GM19324 (cell line): ENCODE data around the gene DNAH14.
"Not testable (repeated sequence)": the region's sequence is repeated elsewhere in the genome, so short reads cannot be mapped to it uniquely, and the experiment has no call there.

Experiments used
- ATAC-seq: cut with Tn5 transposase; IDR thresholded peaks from one replicate; pipeline ENCODE4 v1.9.1; 2021; ENCODE audit warnings: mild to moderate bottlenecking, moderate library complexity; ENCODE audit not compliant: unreplicated experiment, low FRiP score

DNAH14 gene

DNA sequence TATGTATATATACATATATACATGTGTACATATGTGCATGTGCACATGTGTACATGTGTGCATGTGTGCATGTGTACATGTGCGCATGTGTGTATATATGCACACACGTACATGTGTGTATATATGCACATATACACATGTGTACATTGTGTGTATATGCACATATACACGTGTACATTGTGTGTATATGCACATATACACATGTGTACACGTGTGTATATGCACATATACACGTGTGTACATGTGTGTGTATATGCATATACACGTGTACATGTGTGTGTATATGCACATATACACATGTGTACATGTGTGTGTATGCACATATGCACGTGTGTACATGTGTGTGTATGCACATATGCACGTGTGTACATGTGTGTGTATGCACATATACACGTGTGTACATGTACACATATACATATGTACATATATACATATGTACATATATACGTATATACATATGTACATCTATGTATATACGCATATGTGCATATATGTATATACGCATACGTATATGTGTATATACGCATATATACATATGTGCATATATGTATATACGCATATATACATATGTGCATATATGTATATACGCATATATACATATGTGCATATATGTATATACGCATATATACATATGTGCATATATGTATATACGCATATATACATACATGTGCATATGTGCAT lies 405.8 kb downstream of the DNAH14 start:
- not testable (repeated sequence) for ATAC-seq

DNA sequence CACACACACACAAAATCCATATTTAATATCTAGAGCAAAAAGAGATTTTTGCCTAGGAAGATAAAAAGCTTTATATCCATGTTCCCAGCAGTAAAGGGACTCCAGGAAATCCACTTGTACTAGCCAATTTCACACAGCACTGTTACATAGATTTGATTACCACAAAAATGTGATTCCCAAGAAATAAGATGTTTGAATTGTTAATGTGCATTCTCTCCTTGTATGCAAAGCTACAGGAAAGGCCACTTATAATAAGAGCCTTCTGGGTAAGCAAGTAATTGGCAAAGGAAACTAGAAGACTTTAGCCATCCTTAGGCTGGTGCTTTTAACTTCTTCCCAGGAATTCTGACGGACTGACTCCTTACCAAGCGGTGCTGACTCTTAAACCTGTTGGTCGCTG lies 409.1 kb downstream of the DNAH14 start:
- no peak for ATAC-seq

DNA sequence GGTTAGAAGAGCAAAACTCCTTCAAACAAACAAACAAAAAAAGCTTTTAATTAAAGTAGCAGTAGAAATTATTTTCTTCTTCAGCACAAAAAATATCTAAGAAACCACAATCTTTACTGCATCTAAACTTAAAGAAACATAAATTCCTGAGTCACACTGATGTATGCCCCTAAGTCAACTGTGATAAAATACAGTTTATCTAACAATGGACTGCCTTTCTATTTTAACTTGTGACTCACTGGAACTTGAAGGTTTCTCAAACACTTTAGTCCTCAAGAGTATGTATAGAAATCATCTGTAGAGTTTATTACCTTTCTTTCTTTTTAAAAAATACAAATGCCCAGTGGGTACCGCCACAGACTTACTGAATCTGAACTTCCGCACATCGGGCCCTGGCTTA lies 412.2 kb downstream of the DNAH14 start:
- ATAC-seq = no peak

DNA sequence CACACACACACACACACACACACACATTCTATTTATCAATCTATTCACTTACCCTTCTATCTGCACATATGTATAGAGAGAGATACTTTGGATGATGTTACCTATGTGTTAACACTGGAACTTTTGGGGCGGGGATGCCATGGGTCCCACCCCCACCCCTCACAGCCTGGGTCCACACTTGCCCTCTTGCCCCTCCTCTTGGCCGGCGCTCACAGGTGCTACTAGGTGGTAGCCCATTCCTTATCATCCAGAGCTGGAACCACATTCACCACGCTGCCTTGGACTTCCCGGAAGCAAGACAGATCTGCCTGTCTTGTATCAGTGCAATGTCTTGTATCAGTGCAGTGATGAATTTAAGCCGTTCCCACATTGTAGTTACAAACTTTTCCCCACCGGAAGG lies 413.2 kb downstream of the DNAH14 start:
- no peak for ATAC-seq

DNA sequence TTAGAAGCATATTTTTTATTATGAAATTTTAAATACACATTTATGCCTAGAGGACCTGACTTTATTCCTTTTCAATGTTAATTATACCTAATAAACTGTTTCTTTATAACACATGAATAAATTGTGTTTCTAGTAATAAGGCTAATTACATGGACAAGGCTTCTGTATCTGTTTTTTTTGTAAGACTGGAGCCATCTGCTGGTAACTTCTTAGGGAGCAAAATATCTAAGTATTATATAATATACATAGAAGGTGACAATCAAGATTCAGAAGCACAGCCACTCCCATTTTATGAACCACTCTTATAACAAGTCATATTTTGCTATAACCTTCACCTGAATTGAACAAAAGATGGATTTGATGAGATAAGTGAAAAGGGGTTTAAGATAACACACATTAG lies 414.1 kb downstream of the DNAH14 start:
- ATAC-seq = no peak

DNA sequence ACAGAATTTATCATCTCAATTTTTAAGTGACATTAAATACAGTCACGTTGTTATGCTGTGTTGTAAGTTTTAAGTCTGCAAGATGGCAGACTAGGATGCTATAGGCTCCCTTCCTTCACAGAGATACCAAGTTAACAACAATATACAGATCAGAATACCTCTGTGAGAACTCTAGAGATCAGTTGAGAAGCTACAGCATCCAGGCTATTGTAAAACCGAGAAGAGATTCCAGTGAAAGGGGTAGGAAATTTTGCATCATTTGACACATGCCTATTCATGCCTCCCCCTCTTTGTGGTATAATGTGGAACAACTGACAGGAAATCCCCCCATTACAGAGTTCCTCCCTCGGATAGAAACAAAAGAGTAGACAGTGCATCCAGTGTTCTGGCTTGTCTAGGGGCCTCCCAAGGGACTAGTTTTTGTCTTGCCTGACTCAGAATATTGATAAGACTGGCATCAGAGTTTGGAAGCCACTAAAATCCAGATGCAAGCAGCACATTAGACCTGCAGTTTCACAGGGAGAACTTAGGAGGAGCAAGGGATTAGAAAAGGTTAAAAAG lies 417.7 kb downstream of the DNAH14 start:
- no peak for ATAC-seq

DNA sequence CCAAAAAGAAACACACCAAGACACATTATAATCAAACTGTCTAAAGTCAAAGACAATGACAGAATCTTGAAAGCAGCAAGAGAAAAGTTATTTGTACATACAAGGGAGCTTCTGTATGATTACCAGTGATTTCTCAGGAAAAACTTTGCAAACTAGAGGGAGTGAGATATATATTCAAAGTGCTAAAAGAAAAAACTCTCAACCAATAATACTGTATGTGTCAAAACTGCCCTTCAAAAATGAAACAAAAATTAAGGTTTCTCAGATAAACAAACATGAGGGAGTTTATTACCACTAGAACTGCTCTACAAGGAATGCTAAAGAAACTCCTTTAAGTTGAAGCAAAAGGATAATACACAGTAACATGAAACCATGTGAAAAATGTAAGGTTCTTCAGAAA lies 418.9 kb downstream of the DNAH14 start:
- no peak for ATAC-seq

DNA sequence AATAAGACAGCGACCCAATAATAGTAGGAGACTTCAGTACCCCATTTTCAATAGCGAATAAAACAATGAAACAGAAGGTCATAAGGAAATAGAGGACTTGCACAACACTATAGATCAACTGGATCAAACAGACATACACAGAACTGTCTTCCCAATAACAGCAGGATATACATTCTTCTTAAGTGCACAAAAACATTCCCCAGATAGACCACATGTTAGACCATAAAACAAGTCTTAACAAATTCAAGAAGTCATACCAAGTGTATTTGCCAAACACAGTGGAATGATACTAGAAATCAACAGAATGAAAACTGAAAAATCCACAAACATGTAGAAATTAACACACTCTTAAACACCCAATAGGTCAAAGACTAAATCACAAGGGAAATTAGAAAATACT lies 420.4 kb downstream of the DNAH14 start:
- ATAC-seq = no peak

DNA sequence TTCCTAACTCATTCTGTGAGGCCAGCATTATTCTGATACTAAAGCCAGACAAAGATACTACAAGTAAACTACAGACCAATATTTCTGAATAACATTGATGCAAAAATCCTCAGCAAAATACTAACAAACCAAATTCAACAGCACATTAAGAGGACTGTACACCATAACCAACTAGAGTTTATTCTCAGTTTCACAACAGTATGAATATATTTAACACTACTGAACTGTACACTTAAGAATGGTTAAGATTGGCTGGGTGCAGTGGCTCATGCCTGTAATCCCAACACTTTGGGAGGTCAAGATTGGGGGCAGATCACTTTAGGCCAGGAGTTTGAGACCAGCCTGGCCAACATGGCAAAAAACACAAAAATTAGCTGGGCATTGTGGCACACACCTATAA lies 421.4 kb downstream of the DNAH14 start:
- ATAC-seq = no peak

DNA sequence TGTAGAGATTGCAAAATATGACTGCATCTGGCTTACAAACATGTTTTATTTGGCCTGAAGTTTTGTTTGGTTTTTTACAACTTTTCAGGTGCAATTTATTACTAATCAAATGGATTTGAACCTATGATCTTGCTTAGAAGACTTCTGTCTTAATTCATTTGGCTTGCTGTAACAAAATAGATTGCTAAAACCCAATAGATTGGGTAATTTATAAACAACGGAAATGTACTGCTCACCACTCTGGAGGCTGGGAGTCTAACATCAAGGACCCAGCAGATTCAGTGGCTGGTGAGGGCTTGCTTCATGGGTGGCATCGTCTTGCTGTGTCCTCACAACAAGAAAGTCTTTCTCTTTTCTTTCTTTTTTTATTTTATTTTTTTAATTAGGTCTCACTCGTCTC lies 425.4 kb downstream of the DNAH14 start:
- no peak for ATAC-seq

DNA sequence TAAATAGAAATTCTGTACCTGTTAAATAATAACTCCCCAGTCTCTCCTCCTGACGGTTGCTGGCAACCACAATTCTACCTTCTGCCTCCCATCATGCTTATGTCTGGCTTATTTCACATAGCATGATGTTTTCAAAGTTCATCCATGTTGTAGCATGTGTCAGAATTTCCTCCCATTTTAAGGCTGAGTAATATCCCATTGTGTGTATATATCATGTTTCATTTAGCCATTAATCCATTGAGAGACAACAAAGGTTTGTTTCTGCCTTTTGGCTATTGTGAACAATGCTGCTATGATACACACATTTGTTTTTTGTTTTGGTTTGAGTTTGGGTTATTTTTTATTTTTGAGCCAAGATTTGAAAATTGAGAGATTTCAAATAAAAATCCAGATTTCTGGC lies 426.4 kb downstream of the DNAH14 start:
- no peak for ATAC-seq

DNA sequence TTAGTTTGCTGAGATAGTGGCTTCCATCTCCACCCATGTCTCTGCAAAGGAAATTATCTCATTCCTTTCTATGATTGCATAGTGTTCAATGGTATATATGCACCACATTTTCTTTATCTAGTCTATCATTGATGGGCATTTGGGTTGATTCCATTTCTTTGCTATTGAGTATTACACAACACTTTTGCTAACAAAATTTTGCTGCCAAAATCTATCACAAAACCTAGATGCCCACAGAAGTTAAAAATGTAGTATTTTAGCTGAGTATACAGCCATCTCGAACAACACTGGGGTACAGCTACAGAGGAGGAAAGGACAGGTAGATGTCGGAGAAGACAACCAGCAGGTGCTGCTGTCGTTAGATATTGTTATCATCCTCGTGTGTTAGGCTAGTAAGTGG lies 430.6 kb downstream of the DNAH14 start:
- no peak for ATAC-seq

DNA sequence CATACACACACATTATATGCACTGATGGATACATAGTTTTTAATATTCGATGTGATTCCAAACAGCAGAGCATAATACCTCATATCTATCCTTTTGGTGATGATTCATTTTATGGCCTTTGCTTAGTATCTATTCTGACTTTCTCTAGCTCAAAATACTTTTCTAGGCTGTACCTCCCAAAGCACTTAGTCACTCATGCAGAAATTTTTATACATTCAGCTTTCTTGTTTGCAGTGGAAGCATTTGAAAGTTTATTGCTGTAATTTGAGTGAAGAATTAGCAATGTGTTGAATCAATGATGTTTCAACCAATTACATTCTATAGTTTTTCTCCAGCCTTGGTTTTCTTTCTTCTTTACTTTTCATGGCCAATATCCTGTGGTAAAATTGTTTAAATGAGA lies 431.7 kb downstream of the DNAH14 start:
- no peak for ATAC-seq

DNA sequence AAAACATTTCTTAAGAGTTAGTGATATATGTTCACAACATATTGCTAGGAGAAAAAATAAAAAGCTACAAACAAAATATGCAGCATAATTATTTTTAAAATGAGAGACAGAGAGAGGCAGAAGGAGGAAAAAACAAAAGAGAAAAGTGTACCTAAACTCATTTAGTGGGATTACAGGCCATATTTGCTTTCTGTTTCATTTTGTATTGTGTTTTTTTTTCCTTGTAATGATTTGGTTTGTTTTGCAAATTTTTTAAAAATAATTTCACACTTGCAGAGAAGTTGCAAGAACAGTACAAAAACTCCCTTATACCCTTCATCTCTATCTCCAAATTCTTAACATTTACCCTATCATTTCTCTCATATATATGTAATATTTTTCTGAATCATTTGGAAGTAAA lies 433.3 kb downstream of the DNAH14 start:
- ATAC-seq = no peak

DNA sequence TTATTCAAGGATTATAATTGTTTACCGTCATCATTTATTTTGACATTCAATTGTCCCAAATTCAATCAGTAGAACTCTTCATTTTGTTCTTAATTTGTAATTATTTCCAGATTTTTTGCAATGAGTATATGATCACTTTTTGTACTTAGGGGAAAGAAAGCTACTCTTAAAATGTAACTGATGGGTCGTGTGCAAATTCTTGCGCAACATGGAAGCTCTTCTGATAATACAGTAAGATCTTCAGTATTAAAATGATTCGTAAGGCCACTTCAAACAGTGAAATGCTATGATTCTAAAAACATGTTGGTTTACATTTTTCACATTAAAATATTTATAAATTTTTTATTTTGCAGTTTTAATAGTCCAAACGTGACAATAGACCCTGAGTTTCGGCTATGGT lies 435.0 kb downstream of the DNAH14 start:
- ATAC-seq = no peak

DNA sequence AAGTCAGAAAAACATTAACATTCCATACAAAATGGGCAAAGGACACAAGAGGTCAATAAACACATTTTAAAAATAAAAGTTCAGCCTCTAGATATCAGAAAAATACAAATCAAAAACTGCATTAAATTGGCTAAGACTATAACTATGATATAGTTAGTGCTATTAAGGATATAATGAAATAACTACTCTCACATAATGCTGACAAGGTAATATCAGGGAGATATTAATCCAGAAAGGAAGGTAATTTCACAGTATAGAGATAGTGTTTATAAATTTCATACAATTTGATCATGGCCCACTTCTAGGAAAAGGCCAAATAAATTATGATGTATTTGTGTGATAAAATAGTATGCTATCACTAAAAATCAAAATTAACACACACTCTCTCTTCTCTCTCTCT lies 436.5 kb downstream of the DNAH14 start:
- no peak for ATAC-seq

DNA sequence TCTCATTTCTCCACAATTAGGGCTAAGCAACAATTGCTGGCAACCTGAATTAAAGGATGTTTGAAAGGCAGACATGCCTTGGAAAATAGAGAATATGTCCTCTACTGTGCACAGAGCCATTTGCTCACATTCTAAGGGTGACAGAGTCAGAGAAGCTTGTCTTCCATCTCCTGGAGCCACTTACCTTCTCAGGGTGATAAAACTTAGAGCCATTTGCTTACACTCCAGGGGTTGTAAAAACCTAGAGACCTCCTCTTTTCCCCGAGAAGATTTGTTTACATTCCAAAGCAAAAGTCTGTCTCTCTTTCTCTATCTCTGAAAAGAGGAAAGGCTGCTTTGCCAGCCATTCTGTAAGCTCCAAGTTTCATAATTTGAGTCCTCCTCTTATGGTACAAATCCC lies 437.1 kb downstream of the DNAH14 start:
- no peak for ATAC-seq

DNA sequence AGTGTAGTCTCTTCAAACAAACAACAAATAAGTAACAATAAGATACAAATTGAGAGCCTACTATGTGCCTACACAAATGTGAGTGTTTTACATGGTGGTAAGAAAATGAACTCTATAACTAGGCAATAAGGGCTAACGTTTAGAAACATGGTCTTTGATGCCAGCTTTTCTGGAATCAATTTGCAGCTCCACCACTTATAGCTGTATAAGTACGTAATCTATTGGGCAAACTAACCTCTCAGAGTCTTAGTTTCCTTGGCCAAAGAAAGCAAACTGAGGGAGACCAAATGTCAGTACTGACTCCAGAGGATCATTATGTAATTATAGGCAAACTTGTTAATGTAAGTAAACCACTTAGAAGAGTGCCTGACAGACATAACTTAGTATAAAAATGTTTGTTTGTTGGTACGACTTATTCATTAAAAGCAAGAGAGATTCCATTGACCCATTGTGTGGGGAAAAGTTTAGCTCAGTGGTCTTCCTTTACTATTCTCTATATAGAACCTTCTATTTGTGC lies 438.6 kb downstream of the DNAH14 start:
- no peak for ATAC-seq

DNA sequence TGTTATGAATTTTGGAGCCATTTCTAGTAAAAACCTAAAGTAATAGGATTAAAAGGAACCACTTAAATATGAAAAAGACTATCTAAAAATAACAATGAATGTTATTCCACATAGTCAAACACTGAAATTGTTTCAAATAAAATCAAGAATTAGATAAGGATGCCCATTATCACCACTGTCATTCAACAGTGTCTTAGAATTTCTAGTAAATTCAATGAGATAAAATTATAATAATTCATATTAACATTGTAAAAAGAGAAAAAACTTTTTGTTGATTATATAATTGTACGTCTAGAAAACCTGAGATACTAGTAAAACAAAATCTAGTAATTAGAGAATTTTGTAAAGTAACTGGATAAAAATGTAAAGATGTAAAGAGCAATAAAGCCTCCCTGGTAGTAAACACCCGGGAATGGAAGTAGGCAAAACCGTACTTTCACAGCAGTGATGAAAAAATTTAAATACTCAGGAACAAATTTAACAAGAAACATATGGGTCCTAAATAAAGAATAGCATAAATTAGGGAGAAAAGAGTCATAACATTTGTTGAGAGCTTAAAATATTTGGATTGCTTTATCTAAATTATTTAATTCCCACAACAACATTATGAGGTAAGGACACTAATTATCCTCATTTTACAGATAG lies 442.0 kb downstream of the DNAH14 start:
- no peak for ATAC-seq

DNA sequence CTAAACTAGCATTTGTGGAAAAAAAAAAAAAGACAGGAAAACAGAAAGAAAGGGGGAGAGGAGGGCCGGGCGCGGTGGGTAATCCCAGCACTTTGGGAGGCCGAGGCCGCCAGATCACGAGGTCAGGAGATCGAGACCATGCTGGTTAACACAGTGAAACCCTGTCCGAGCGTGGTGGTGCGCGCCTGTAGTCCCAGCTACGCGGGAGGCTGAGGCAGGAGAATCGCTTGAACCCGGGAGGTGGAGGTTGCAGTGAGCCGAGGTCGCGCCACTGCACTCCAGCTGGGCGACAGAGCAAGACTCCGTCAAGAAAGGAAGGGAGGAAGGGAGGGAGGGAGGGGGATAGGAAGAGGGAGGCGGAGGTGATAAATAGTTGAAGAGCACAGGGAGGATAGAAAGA lies 443.7 kb downstream of the DNAH14 start:
- ATAC-seq = no peak

DNA sequence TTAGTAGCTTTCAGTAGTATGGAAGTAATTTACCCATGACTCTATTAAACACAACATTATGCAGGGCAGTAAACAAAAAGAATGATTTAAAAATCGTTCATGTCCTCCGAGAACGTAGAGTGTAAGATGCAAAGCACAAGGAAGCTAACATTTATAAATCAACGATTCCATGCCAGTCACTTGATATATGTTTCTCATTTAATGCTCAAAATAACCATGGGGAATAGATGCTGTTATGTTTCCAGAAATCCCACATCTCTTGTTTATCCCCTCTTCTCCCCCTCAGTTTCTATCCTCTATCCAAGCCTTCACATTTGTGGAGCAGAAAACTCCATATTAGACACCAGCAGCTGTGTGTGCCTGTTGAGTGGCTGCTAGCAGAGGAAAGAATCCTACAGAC lies 445.5 kb downstream of the DNAH14 start:
- ATAC-seq = no peak

DNA sequence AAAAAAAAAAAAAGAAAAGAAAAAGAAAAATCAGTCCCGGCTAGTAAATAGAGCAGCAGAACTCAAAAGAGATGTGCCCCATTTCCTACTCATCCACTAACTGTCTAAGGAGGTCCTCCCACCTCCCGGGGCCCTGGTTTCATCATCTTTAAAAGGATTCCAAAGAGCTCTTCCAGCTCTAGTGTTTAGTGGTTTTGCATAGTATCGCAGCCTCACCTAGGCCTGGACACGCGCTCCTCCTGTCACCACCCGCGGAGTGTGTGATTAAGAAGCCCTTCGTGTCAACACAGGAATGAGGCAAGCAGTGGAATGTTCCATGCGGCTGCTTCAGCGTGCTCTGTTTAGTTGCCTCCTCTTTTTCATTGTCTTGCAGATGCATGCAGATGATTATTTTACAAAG lies 449.4 kb downstream of the DNAH14 start:
- no peak for ATAC-seq
